ENCODE measurements around the gene NOSTRIN. TPM values are rescaled to one million over a fixed set of nuclear protein-coding genes. Genes with fewer than 3 reads are reported as not detected.

NOSTRIN gene
- polyA plus RNA-seq, 1 donor (not counting 4 experiments of a cell fraction or from before 2014, with no cell fraction given), result not detected

DNA sequence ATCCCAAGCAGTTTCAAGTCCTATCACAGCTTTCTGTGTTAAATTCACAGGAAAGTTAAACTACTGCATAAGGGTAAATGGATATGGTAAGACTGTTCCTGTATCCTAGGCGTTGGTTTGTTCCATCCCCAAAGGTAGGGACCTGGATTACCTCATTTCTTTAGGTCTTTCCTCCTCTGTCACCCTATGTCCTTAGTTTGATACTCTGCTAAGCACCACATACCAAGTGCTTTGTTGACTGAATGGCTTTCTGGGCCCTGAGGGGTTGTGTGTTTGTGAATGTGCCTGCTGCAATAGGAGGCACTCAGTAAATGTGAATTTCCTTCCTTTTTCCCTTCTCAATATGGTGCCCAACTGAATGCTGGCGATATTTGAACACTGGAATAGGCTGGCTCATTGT, 7.8 kb downstream of the NOSTRIN start:
- H3K27me3 ChIP-seq (ENCODE audit: control insufficient read depth, extremely low read depth, insufficient read depth, low read length), result no peaks in the 10 kb centered on the region
- FAIRE-seq, result no peak

DNA sequence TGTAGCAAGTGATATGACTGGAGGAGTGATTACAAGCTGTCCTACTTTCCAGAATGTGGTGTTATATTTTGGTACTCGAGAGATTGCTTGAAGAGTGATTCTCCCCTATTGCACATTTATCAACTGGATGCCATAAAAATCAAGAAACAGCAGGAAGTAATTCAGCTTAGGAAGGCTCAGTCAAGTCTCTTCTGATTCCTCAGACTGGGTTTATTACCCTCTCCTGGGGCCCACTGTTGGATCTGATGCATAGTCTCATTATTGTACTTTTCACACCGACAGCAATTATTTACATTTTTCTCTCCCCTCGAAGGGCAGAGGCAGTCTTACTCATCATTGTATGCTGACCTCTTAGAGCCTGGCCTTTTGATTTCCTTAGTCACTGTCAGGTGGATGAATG, 9.3 kb downstream of the NOSTRIN start:
- Histone ChIP-seq H4K20me1 (ENCODE audit: control insufficient read depth, extremely low read depth, insufficient read depth, low read length) (no peaks in the 10 kb centered on the region), H3K4me1 (ENCODE audit: control insufficient read depth, extremely low read depth, insufficient read depth, low read length) (no peaks in the 10 kb centered on the region), H3K27me3 (ENCODE audit: control insufficient read depth, extremely low read depth, insufficient read depth, low read length) (no peaks in the 10 kb centered on the region), H3K79me2 (ENCODE audit: control insufficient read depth, insufficient read depth, low read length) (no peaks in the 10 kb centered on the region), H3K36me3 (ENCODE audit: control insufficient read depth in 2 of 2, extremely low read depth in 1 of 2, insufficient read depth in 2 of 2, low read length in 2 of 2) (no peaks in the 10 kb centered on the region), H3K9ac (ENCODE audit: control insufficient read depth, extremely low read depth, insufficient read depth, low read length) (no peak overlapping the region), H3K4me3 (ENCODE audit: control insufficient read depth in 2 of 3, extremely low read depth in 1 of 3, insufficient read depth in 2 of 3, low read depth in 1 of 3, low read length in 3 of 3) (no peak overlapping the region), H3K27ac (ENCODE audit: control insufficient read depth, insufficient read depth, low read length) (no peak overlapping the region), H3K4me2 (ENCODE audit: control insufficient read depth, extremely low read depth, insufficient read depth, low read depth, low read length) (no peak overlapping the region), H3K9me3 (ENCODE audit: control insufficient read depth, low read depth, low read length) (no peaks in the 10 kb centered on the region), H3K9me1 (ENCODE audit: control insufficient read depth, extremely low read depth, insufficient read depth, low read length) (no peaks in the 10 kb centered on the region), H2AFZ (ENCODE audit: control insufficient read depth, low read length) (no peak overlapping the region)
- FAIRE-seq, result no peak
- no peak for TF ChIP-seq EZH2 (IDR thresholded peaks at IDR 0.05; ENCODE audit: low read length)
- TF ChIP-seq, protein P1, sequence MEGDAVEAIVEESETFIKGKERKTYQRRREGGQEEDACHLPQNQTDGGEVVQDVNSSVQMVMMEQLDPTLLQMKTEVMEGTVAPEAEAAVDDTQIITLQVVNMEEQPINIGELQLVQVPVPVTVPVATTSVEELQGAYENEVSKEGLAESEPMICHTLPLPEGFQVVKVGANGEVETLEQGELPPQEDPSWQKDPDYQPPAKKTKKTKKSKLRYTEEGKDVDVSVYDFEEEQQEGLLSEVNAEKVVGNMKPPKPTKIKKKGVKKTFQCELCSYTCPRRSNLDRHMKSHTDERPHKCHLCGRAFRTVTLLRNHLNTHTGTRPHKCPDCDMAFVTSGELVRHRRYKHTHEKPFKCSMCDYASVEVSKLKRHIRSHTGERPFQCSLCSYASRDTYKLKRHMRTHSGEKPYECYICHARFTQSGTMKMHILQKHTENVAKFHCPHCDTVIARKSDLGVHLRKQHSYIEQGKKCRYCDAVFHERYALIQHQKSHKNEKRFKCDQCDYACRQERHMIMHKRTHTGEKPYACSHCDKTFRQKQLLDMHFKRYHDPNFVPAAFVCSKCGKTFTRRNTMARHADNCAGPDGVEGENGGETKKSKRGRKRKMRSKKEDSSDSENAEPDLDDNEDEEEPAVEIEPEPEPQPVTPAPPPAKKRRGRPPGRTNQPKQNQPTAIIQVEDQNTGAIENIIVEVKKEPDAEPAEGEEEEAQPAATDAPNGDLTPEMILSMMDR (optimal IDR thresholded peaks at IDR 0.05 in 1 of 3, IDR thresholded peaks at IDR 0.05 in 1 of 3, conservative IDR thresholded peaks at IDR 0.05 in 1 of 3; ENCODE audit: extremely low read depth in 1 of 3, insufficient read depth in 2 of 3, low read length in 3 of 3), result no peak
- DNase-seq (ENCODE audit: low read depth, low spot score), result no peak
- dilution Hi-C loops (cut with MboI; ENCODE audit: extremely low pct_ligation_motif_present, low sequenced_read_pairs), result no loop called here

More for the DNA sequence above, 7.8 kb downstream of the NOSTRIN start:
- no peak overlapping the region for H3K9ac ChIP-seq (ENCODE audit: control insufficient read depth, extremely low read depth, insufficient read depth, low read length)
- H3K36me3 ChIP-seq (ENCODE audit: control insufficient read depth in 2 of 2, extremely low read depth in 1 of 2, insufficient read depth in 2 of 2, low read length in 2 of 2), result no peaks in the 10 kb centered on the region
- dilution Hi-C loops (cut with MboI; ENCODE audit: extremely low pct_ligation_motif_present, low sequenced_read_pairs), result no loop called here
- no peak overlapping the region for H3K4me2 ChIP-seq (ENCODE audit: control insufficient read depth, extremely low read depth, insufficient read depth, low read depth, low read length)
- H4K20me1 ChIP-seq (ENCODE audit: control insufficient read depth, extremely low read depth, insufficient read depth, low read length), result no peaks in the 10 kb centered on the region
- H2AFZ ChIP-seq (ENCODE audit: control insufficient read depth, low read length), result no peak overlapping the region
- H3K4me3 ChIP-seq (ENCODE audit: control insufficient read depth in 2 of 3, extremely low read depth in 1 of 3, insufficient read depth in 2 of 3, low read depth in 1 of 3, low read length in 3 of 3), result no peak overlapping the region
- H3K27ac ChIP-seq (ENCODE audit: control insufficient read depth, insufficient read depth, low read length), result no peak overlapping the region
- H3K9me1 ChIP-seq (ENCODE audit: control insufficient read depth, extremely low read depth, insufficient read depth, low read length), result no peaks in the 10 kb centered on the region
- no peaks in the 10 kb centered on the region for H3K9me3 ChIP-seq (ENCODE audit: control insufficient read depth, low read depth, low read length)
- TF ChIP-seq EZH2 (IDR thresholded peaks at IDR 0.05; ENCODE audit: low read length), result no peak
- TF ChIP-seq, protein P1 (optimal IDR thresholded peaks at IDR 0.05 in 1 of 3, IDR thresholded peaks at IDR 0.05 in 1 of 3, conservative IDR thresholded peaks at IDR 0.05 in 1 of 3; ENCODE audit: extremely low read depth in 1 of 3, insufficient read depth in 2 of 3, low read length in 3 of 3), result no peak
- no peaks in the 10 kb centered on the region for H3K4me1 ChIP-seq (ENCODE audit: control insufficient read depth, extremely low read depth, insufficient read depth, low read length)
- no peaks in the 10 kb centered on the region for H3K79me2 ChIP-seq (ENCODE audit: control insufficient read depth, insufficient read depth, low read length)
- no peak for DNase-seq (ENCODE audit: low read depth, low spot score)

Data from keratinocyte (primary cell).